CD4-positive, alpha-beta T cell treated with Interleukin-15 for 4 hours (primary cell): ENCODE results near the gene FHIP1A.

Source experiments
- DNase-seq: peaks from one replicate; pipeline ENCODE4 v3.0.0-alpha.2; 2020; ENCODE audit warnings: low spot score

FHIP1A gene

DNA sequence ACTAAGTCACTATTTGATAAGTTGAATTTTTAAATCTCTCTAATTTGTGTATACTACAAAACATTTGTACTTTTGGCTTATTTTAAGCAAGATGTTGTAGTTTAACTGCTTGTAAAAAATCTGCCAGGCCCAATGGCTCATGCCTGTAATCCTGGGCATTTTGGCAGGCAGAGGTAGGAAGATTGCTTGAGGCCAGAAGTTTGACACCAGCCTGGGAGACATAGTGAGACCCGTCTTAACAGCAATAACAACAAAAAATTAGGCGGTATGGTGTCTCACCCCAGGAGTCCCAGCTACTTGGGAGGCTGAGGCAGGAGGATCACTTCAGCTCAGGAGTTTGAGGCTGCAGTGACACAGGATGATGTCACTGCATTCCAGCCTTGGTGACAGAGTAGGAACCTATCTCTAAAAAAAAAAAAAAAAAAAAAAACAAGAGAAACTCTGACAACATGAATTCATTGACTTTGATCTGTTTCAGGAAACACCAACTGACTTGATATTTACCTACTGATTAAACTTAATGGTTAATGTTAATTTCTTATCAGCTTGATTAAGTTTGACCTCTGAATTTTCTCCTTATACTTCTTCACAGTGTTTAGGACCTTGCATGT lies 8.9 kb downstream of the FHIP1A start:
- DNase-seq, result no peak

GRCh38 chr4:151418385-151418784 lies 9.4 kb downstream of the FHIP1A start:
- DNase-seq, result no peak

GRCh38 chr4:151418856-151419255 lies 9.9 kb downstream of the FHIP1A start:
- DNase-seq, result no peak

GRCh38 chr4:151420250-151420807 lies 11.4 kb downstream of the FHIP1A start:
- no peak for DNase-seq

DNA sequence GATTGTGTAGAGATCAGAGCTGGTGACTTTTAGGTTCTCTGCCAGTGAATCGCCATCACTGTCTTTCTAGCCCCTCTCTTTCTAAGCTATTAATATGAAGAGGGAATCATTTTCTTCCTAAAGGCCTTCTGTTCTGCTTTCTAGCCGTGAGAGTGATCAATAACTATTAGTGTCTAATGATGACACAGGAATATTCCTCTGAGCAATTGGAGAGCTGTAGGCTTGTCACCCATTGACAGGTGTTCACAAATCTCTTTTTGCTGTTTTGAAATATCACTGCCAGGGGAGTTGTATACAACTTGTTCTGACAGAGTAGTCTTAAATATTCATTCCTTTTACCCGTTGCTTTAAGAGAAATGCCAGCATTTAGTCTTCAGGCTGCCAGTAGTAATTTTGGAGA lies 13.9 kb downstream of the FHIP1A start:
- no peak for DNase-seq

DNA sequence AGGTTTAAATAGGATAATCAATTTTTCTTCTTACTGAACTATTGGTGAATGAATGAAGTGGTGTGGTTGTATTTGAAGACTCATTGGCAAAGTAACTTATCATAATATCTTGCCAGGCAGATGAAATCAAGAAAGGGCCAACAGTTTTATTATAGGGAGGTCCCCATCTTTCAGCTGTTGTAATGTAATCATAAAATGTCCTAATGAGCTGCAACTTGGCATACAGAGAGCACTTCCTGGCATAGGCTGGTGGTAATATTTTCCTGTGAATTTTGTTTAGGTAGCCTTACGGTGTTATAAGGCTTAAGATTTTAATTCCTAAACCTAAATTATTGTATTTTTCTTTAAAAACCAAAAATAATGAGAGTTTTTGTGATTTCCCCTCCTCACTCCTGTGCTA lies 17.5 kb downstream of the FHIP1A start:
- no peak for DNase-seq

DNA sequence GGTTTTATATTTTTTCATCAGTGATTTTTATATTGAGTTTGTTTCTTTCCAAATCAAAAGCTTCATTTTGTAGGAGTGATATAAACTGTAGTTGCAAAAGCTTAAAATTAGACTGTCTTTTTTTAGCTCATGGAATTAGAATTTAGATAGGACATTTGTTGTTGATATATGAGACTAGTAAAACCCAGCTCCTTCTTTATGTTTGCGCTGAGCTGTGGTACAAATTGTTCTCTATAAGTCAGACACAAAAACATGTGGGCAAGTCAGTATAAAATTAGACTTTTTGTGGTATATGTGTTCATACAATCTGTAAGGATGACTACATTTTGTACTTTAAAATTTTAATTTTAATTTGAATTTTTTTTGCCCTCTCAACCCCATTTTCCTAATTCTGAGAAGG lies 18.3 kb downstream of the FHIP1A start:
- DNase-seq, result no peak

GRCh38 chr4:151428346-151428745 lies 19.4 kb downstream of the FHIP1A start:
- no peak for DNase-seq

DNA sequence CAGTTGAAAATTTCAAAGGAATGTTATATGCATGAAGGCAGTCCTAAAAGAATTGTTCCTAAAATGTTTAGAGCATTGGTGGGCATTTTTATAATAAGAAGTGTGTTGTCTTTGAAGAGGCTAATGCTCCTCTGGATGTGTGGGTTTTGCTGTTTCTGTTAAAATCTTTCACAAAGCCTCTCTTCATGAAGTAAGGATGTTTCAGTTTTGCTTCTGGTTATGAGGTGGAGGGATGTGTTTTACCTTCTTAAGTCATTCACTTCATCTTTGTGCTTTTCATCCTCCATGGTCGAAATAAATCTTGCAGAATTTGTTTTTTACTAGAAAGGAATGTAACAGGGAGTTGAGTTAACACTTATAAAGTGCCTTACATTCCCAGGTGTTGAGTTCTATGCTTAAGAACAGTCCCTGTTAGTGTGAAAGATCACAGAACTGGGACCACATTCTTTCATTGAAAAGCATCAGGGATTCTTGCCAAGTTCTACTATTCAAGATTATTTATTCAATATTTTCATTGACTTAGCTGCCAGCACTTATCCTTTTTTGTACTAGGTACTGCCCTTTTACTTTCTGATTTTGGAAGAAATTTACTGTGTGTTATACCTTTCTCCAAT lies 21.1 kb downstream of the FHIP1A start:
- DNase-seq, result no peak

- no peak for DNase-seq
Measured at GRCh38 chr4:151430740-151431457, 21.9 kb downstream of the FHIP1A start.

DNA sequence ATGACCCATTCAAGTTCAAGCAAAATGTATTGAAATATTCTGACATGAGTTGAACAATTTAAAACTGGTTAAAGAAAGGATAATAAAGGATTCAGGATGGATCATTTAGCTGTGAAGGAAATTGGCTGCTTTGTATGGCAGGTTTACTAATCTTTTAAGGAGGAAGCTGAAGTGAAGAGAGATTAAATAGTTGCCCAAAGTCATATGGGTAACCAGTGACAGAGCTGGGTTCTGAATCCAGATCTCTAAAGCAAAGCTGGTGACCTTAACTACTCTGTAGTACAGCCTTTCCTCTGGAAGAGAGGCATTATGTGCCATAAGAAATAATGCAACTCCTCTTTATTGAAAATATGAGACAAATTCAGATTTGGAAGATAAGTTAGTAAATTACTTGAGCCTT lies 22.8 kb downstream of the FHIP1A start:
- DNase-seq, result no peak

DNA sequence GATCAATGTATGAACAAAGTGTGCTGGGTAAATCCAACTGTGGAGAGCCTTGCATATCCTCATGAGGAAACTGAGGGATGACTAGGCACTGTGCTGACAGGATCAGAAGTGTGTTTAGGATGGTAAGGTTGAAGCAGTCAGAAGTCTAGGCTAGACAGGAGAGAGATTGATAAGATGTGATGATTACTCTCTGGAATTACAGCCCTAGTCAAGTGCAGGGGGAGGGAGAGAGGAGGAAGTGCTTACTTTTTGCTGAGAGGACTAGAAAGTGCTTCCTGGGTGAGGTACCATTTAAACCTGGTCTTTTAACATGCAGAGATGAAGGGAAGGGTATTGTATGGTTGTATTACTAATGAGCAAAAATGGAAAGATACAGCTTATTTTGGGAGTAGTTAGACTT lies 23.7 kb downstream of the FHIP1A start:
- DNase-seq, result no peak

DNA sequence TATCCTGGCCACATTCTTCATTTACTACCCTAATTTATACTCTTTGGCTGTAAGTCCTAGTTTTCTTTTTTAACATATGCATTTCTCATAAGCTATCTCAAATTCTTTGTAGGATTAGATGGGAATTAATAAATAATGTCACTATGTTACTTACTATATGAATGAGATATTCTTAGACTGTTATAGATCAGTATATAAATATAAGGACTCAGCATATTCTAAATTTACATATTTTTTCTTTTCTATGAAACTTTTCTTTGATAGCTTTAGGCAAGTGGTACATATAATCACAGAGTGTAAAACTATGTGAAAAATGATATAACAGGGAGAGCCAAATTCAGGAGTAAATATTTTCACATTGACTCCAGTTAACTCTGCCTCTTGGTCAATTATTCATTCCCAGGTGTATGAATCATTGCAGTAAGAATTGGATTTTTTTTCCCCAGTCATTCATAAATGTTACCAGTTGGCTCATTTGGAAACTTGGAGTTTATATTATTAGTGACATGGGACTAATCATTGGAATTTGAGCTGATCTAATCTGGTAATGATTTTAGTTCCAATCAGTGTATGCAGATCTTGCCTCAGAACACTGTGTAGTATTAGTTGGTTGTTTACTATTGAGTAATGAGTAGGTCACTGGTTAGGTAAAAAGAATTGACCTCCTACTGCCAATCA lies 25.3 kb downstream of the FHIP1A start:
- no peak for DNase-seq

- no peak for DNase-seq
Measured at GRCh38 chr4:151436093-151436518, 27.1 kb downstream of the FHIP1A start.

GRCh38 chr4:151437505-151437904 lies 28.5 kb downstream of the FHIP1A start:
- DNase-seq, result no peak

- DNase-seq, result no peak
Measured at GRCh38 chr4:151438154-151438553, 29.2 kb downstream of the FHIP1A start.

GRCh38 chr4:151439320-151439719 lies 30.3 kb downstream of the FHIP1A start:
- DNase-seq, result no peak

DNA sequence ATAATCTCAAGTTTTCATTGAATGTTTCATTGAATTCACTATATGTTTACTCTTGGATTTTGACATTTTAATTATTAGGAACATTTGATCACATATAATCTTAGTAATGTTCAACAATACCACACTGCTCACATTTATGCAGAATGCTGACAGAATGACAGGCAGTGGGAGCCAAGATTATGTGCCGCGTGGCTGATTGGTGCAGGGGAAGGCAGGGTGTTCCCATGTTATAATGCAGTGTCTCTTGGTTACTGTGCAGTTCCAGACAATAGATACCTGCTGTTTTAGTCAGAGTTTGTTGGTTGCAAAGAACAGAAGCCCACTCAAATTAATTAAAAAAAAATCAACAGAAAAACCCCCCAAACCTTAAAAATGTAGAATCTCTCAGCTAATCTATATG lies 33.0 kb downstream of the FHIP1A start:
- DNase-seq, result no peak

- no peak for DNase-seq
Measured at GRCh38 chr4:151443247-151443646, 34.3 kb downstream of the FHIP1A start.

DNA sequence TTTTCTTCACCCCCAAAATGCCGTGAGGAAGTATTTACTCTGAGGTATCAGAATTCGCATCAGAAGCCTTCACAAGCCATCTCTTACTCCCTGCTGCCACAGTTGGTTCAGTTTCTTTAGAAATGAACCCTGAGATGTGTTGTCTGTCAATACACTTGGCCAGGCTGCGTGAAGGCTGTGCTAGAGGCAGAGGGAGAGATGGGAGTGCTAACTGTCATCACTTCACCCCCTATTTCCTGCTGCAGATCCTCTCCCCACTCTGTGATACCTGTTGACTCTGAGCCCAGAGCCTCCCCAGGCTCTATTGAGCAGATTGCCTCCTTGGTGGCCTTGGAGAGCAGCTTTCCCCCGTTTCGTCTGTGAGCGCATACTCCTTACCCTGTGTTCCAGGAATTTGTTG lies 34.8 kb downstream of the FHIP1A start:
- no peak for DNase-seq

DNA sequence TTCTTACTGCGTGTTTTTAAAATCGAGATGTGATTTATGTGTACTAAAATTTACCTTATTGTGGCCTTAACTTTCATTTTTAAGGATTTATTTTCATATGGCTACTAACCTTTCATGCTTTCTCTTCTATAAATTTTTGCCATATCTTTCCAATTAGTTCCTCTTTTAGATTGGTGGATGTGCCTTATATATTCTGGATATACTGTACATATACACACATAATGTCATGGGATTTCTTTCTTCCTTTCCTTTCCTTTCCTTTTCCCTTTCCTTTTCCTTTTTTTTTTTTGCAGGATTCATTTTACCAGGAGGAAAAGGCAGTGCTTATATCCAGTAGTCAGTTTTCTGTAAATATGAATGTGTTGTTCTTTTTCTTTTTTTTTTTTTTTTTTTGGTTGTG lies 37.2 kb downstream of the FHIP1A start:
- no peak for DNase-seq

DNA sequence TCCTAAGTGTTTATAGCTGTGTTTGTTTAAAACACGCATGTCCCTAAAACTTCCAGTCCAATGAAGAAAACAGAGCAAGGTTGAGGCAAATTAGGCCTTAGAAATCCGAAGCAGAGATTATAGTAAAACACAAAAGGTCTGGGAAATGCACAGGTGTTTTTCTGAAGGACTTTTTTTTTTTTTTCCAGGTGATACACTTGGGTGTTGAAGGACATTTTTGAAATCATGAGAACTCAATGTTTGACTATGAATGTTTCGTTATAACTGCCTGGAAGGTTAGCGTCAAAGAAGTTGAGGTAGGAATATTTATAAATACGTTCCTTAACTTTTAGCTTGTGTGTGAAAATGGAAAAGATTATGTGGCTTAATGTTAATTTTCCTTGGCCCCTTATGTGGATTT lies 45.5 kb downstream of the FHIP1A start:
- no peak for DNase-seq

GRCh38 chr4:151455212-151455611 lies 46.2 kb downstream of the FHIP1A start:
- no peak for DNase-seq
